Measurements from ENCODE around the gene CISD2.
"Not testable (repeated sequence)": the region's sequence is repeated elsewhere in the genome, so short reads cannot be mapped to it uniquely, and the experiment has no call there.

The CISD2 gene

GRCh38 chr4:102918859-102919258 is 50.1 kb downstream of the CISD2 start:
- DNase-seq (ENCODE audit: low read depth in 2 of 2): no peak

GRCh38 chr4:102919697-102920096 is 50.9 kb downstream of the CISD2 start:
- not testable (repeated sequence) for DNase-seq (ENCODE audit: low read depth in 2 of 2)

GRCh38 chr4:102935716-102936115 is 66.9 kb downstream of the CISD2 start:
- no peak for DNase-seq (ENCODE audit: low read depth in 2 of 2)

GRCh38 chr4:102938063-102938462 is 69.3 kb downstream of the CISD2 start:
- DNase-seq (ENCODE audit: low read depth in 2 of 2): not testable (repeated sequence)
